ENCODE results near the gene XPNPEP1.
A peak's percentile ranks its signal among the peaks of the same experiment; 100 is the strongest.

The XPNPEP1 gene

GRCh38 chr10:109886781-109887140 is 36.5 kb downstream of the XPNPEP1 start:
- no peak for DNase-seq (ENCODE audit: low spot score in 2 of 2)
- in situ Hi-C loops (cut with MboI; ENCODE audit: low sequenced_read_pairs): loop anchor here (25.0 kb wide), 1 partner anchor 376 kb away; no protein-coding TSS in a partner anchor
- H3K27me3 ChIP-seq (ENCODE audit: low read depth): no peaks in the 10 kb centered on the region
- H3K4me1 ChIP-seq: peaks cover 3% of the 10 kb centered on the region; the same call in 1 of the 2 replicates
- H3K36me3 ChIP-seq (replicated peaks): peaks cover 20% of the 10 kb centered on the region
- no peaks in the 10 kb centered on the region for H3K9me3 ChIP-seq
- H3K4me3 ChIP-seq: no peak overlapping the region

DNA sequence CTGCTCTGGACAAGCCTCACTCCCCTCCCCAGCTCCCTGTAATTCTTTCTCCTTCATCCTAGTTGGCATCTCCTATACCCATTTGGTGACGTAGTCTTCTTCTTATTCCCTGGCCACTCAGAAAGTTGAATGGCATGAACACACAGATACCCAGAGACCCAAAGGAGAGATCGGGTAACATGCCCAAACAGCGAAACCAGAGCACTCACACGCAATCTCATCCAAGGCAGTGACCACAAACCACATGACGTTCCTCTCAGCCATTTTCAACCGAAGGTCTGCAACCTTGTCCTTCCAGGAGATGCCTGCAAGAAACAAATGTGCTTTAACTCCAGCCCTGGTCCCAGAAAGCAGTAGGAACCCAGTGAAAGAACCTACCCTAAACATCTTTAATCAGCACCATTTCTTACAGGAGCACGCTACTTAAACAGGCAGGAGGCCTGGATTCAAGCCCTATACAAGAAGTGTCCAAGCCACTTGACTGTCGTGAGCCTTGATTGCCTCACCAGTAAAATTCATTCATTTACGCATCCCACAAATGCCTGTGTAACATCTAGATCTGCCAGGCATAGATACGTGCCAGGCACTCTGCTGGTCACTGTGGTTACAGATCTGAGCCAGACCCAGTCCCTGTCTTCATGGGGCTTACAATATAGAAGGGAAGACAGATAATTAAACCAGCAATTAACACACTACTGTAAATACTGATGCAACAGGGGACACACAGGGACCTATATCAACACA is 37.1 kb downstream of the XPNPEP1 start:
- Histone ChIP-seq H3K4me1 (peaks cover 3% of the 10 kb centered on the region; the same call in 1 of the 2 replicates), H3K4me3 (no peak overlapping the region), H3K9me3 (no peaks in the 10 kb centered on the region), H3K27me3 (ENCODE audit: low read depth) (no peaks in the 10 kb centered on the region), H3K36me3 (replicated peaks) (peaks cover 18% of the 10 kb centered on the region)
- no peak for DNase-seq (ENCODE audit: low spot score in 2 of 2)
- in situ Hi-C loops (cut with MboI; ENCODE audit: low sequenced_read_pairs): loop anchor here (25.0 kb wide), 1 partner anchor 376 kb away; no protein-coding TSS in a partner anchor

GRCh38 chr10:109883859-109884771 is 39.2 kb downstream of the XPNPEP1 start:
- peaks cover 18% of the 10 kb centered on the region for H3K36me3 ChIP-seq (replicated peaks)
- in situ Hi-C loops (cut with MboI; ENCODE audit: low sequenced_read_pairs): loop anchor here (25.0 kb wide), 1 partner anchor 378 kb away; no protein-coding TSS in a partner anchor
- peak; percentile 85 to 91 for DNase-seq (ENCODE audit: low spot score in 2 of 2)
- no peaks in the 10 kb centered on the region for H3K9me3 ChIP-seq
- H3K4me3 ChIP-seq: no peak overlapping the region
- peaks cover 3% of the 10 kb centered on the region; the same call in 1 of the 2 replicates for H3K4me1 ChIP-seq
- no peaks in the 10 kb centered on the region for H3K27me3 ChIP-seq (ENCODE audit: low read depth)

- no peak for DNase-seq (ENCODE audit: low spot score in 2 of 2)
- Histone ChIP-seq H3K4me3 (no peak overlapping the region), H3K27me3 (ENCODE audit: low read depth) (no peaks in the 10 kb centered on the region), H3K4me1 (peaks cover 3% of the 10 kb centered on the region; the same call in 1 of the 2 replicates), H3K36me3 (replicated peaks) (peaks cover 22% of the 10 kb centered on the region), H3K9me3 (no peaks in the 10 kb centered on the region)
- in situ Hi-C loops (cut with MboI; ENCODE audit: low sequenced_read_pairs): loop anchor here (25.0 kb wide), 1 partner anchor 380 kb away; no protein-coding TSS in a partner anchor
Measured at GRCh38 chr10:109882251-109883057, 40.9 kb downstream of the XPNPEP1 start.

DNA sequence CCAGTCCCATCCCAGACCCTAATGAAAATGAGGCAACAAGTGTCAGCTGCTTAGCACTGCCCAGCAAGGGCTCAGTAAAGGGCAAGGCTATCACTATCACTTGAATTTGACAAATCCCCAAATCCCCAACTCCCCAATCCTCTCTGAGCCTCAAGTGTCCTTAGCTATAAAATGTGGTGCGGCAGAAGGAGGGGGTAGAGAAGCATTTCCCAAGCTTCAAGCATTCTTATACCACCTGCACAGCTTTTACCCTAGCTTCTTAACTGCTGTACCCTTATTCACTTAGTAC is 41.6 kb downstream of the XPNPEP1 start:
- H3K4me3 ChIP-seq: no peak overlapping the region
- in situ Hi-C loops (cut with MboI; ENCODE audit: low sequenced_read_pairs): loop anchor here (25.0 kb wide), 1 partner anchor 381 kb away; no protein-coding TSS in a partner anchor

DNA sequence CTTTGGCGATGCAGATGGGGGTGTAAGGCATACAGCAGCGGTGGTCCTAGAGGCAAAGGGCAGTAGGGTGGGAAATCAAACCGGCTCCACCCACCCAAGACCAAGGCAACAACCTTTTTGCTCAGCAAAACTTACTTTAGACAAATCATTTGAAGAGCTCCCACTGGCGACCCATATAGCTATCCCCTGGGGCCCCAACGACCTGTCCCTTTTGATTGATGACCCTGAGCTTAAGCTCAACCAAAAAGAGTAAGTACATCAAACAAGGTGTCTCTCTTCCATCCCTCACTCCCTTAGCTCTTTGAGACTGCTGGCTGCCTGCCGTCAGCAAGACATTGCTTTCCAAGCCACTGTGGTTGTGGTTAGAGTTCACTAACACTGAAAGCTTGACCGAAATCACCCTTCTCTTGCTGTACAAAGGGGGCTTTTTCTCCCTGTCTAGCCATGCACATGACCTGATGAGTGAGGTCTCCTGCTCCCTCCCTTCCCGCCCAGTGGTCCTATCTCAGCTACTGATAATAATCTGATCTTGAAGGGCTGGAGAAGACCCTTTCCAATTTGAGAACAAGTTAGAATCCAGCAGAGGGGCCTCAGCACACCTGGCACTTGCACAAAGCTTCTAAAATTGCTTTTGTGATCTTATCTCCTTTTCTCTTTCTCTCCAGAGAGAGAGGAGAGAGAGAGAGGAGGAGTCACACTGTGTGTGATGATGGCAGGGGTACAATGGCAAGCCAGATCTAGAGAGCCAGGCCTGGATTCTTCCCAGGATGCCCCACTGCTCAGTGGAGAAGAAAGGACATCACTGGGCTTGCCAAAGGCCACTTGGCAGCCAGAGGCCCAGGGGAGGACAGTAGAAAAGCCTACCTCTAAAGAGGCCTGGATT is 42.2 kb downstream of the XPNPEP1 start:
- no peak for DNase-seq (ENCODE audit: low spot score in 2 of 2)
- Histone ChIP-seq H3K9me3 (no peaks in the 10 kb centered on the region), H3K4me1 (peaks cover 3% of the 10 kb centered on the region; the same call in 1 of the 2 replicates), H3K4me3 (no peak overlapping the region), H3K27me3 (ENCODE audit: low read depth) (no peaks in the 10 kb centered on the region), H3K36me3 (replicated peaks) (peaks cover 26% of the 10 kb centered on the region)
- in situ Hi-C loops (cut with MboI; ENCODE audit: low sequenced_read_pairs): loop anchor here (25.0 kb wide), 1 partner anchor 381 kb away; no protein-coding TSS in a partner anchor

More for the DNA sequence above, 41.6 kb downstream of the XPNPEP1 start:
- no peaks in the 10 kb centered on the region for H3K27me3 ChIP-seq (ENCODE audit: low read depth)
- peaks cover 22% of the 10 kb centered on the region for H3K36me3 ChIP-seq (replicated peaks)
- no peaks in the 10 kb centered on the region for H3K9me3 ChIP-seq
- H3K4me1 ChIP-seq: peaks cover 3% of the 10 kb centered on the region; the same call in 1 of the 2 replicates
- no peak for DNase-seq (ENCODE audit: low spot score in 2 of 2)

GRCh38 chr10:109877546-109877945 is 45.8 kb downstream of the XPNPEP1 start:
- in situ Hi-C loops (cut with MboI; ENCODE audit: low sequenced_read_pairs): loop anchor here (25.0 kb wide), 1 partner anchor 385 kb away; no protein-coding TSS in a partner anchor
- no peaks in the 10 kb centered on the region for H3K27me3 ChIP-seq (ENCODE audit: low read depth)
- H3K4me1 ChIP-seq: no peaks in the 10 kb centered on the region
- DNase-seq (ENCODE audit: low spot score in 2 of 2): no peak
- H3K9me3 ChIP-seq: no peaks in the 10 kb centered on the region
- no peak overlapping the region for H3K4me3 ChIP-seq
- H3K36me3 ChIP-seq (replicated peaks): peaks cover 39% of the 10 kb centered on the region

- H3K4me1 ChIP-seq: no peaks in the 10 kb centered on the region
- no peak for DNase-seq (ENCODE audit: low spot score in 2 of 2)
- H3K36me3 ChIP-seq (replicated peaks): peaks cover 31% of the 10 kb centered on the region
- no peaks in the 10 kb centered on the region for H3K27me3 ChIP-seq (ENCODE audit: low read depth)
- no peak overlapping the region for H3K4me3 ChIP-seq
- no peaks in the 10 kb centered on the region for H3K9me3 ChIP-seq
- in situ Hi-C loops (cut with MboI; ENCODE audit: low sequenced_read_pairs): loop anchor here (25.0 kb wide), 1 partner anchor 386 kb away; no protein-coding TSS in a partner anchor
Measured at GRCh38 chr10:109875828-109876821, 47.2 kb downstream of the XPNPEP1 start.

GRCh38 chr10:109875151-109875568 is 48.2 kb downstream of the XPNPEP1 start:
- in situ Hi-C loops (cut with MboI; ENCODE audit: low sequenced_read_pairs): loop anchor here (25.0 kb wide), 1 partner anchor 387 kb away; no protein-coding TSS in a partner anchor
- no peak overlapping the region for H3K4me3 ChIP-seq
- DNase-seq (ENCODE audit: low spot score in 2 of 2): no peak
- no peaks in the 10 kb centered on the region for H3K9me3 ChIP-seq
- no peaks in the 10 kb centered on the region for H3K27me3 ChIP-seq (ENCODE audit: low read depth)
- peaks cover 24% of the 10 kb centered on the region for H3K36me3 ChIP-seq (replicated peaks)
- H3K4me1 ChIP-seq: no peaks in the 10 kb centered on the region

DNA sequence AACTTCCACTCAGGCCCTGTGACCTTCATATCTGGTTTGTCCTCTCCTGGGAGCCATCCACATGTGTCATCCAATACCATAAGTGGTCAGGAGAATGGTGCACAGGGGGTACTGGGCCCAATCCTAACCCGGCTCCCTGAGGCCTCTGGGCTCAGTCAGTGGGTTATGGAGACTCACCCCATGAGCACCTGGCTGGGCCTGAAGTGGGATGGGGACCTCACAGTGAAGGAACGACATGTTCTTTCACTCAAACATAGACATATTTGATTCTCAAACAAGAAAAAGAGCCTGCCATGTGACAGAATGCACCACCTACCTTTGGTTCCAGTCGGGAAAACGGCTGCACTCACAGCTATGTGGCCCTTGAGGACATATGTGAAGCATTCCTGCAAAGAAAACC is 51.8 kb downstream of the XPNPEP1 start:
- Histone ChIP-seq H3K4me3 (no peak overlapping the region), H3K27me3 (ENCODE audit: low read depth) (no peaks in the 10 kb centered on the region), H3K36me3 (replicated peaks) (peaks cover 30% of the 10 kb centered on the region), H3K4me1 (no peaks in the 10 kb centered on the region), H3K9me3 (no peaks in the 10 kb centered on the region)
- DNase-seq (ENCODE audit: low spot score in 2 of 2): no peak
- in situ Hi-C loops (cut with MboI; ENCODE audit: low sequenced_read_pairs): no loop called here

GRCh38 chr10:109866995-109867635 is 56.2 kb downstream of the XPNPEP1 start:
- in situ Hi-C loops (cut with MboI; ENCODE audit: low sequenced_read_pairs): no loop called here
- Histone ChIP-seq H3K4me3 (no peak overlapping the region), H3K9me3 (no peaks in the 10 kb centered on the region), H3K27me3 (ENCODE audit: low read depth) (no peaks in the 10 kb centered on the region), H3K4me1 (no peaks in the 10 kb centered on the region), H3K36me3 (replicated peaks) (peaks cover 14% of the 10 kb centered on the region)
- DNase-seq (ENCODE audit: low spot score in 2 of 2): no peak

All from HAP-1 (cell line).